ENCODE data around the gene TXNDC2. TPM values are rescaled to one million over a fixed set of nuclear protein-coding genes. Genes with fewer than 3 reads are reported as not detected.

TXNDC2 gene
- total RNA-seq, 1 experiment from 2014 or later: not detected

- Mint-ChIP-seq H3K27ac (ENCODE audit: unreplicated experiment) (peak overlapping the region; percentile 72), H3K4me1 (ENCODE audit: low read depth, unreplicated experiment) (peaks cover 14% of the 10 kb centered on the region)
- peak overlapping the region; percentile 97; the same call in 1 of the 2 replicates for H3K4me3 ChIP-seq (ENCODE audit: low read depth, low read length)
These were observed 30.4 kb downstream of the TXNDC2 start for GRCh38 chr18:9916077-9916639.

GRCh38 chr18:9916808-9917207 is 31.0 kb downstream of the TXNDC2 start:
- ChIA-PET CTCF (no interaction called here), POLR2A (no interaction called here)
- intact Hi-C loops (cut with micrococcal nuclease; ENCODE audit: unreplicated experiment): no loop called here
- no peak overlapping the region for H3K27ac Mint-ChIP-seq (ENCODE audit: unreplicated experiment)
- Histone ChIP-seq H3K4me3 (ENCODE audit: low read depth, low read length) (no peak overlapping the region), H3K9me3 (no peaks in the 10 kb centered on the region), H3K27me3 (replicated peaks; ENCODE audit: control insufficient read depth, insufficient read depth, low read length) (no peaks in the 10 kb centered on the region), H3K4me1 (peaks cover 14% of the 10 kb centered on the region), H3K36me3 (ENCODE audit: control insufficient read depth, insufficient read depth, low read length) (no peaks in the 10 kb centered on the region)
- DNase-seq: no peak
- peaks cover 14% of the 10 kb centered on the region for H3K4me1 Mint-ChIP-seq (ENCODE audit: low read depth, unreplicated experiment)
- BruUV-seq (replicated peaks): no TSS peak
- H3K27me3 Mint-ChIP-seq (ENCODE audit: insufficient read depth, unreplicated experiment): no peaks in the 10 kb centered on the region
- TF ChIP-seq CTCF (IDR thresholded peaks at IDR 0.05; ENCODE audit: insufficient read depth in 1 of 2, low read depth in 1 of 2, low read length in 1 of 2, severe bottlenecking in 1 of 2, unreplicated experiment in 1 of 2): no peak
- no peaks in the 10 kb centered on the region for H3K9me3 Mint-ChIP-seq (ENCODE audit: unreplicated experiment)
- H3K4me3 Mint-ChIP-seq (ENCODE audit: unreplicated experiment): no peak overlapping the region
- H3K36me3 Mint-ChIP-seq (ENCODE audit: insufficient read depth, unreplicated experiment): no peaks in the 10 kb centered on the region

More at GRCh38 chr18:9916077-9916639, 30.4 kb downstream of the TXNDC2 start:
- H3K4me3 Mint-ChIP-seq (ENCODE audit: unreplicated experiment): peak overlapping the region; percentile 87
- ChIA-PET POLR2A (no interaction called here), CTCF (no interaction called here)
- intact Hi-C loops (cut with micrococcal nuclease; ENCODE audit: unreplicated experiment): no loop called here
- Histone ChIP-seq H3K4me1 (peaks cover 14% of the 10 kb centered on the region), H3K9me3 (no peaks in the 10 kb centered on the region), H3K36me3 (ENCODE audit: control insufficient read depth, insufficient read depth, low read length) (no peaks in the 10 kb centered on the region), H3K27me3 (replicated peaks; ENCODE audit: control insufficient read depth, insufficient read depth, low read length) (no peaks in the 10 kb centered on the region)
- BruUV-seq (replicated peaks): no TSS peak
- no peaks in the 10 kb centered on the region for H3K36me3 Mint-ChIP-seq (ENCODE audit: insufficient read depth, unreplicated experiment)
- no peaks in the 10 kb centered on the region for H3K27me3 Mint-ChIP-seq (ENCODE audit: insufficient read depth, unreplicated experiment)
- no peaks in the 10 kb centered on the region for H3K9me3 Mint-ChIP-seq (ENCODE audit: unreplicated experiment)
- DNase-seq: no peak
- TF ChIP-seq CTCF (IDR thresholded peaks at IDR 0.05; ENCODE audit: insufficient read depth in 1 of 2, low read depth in 1 of 2, low read length in 1 of 2, severe bottlenecking in 1 of 2, unreplicated experiment in 1 of 2): no peak

GRCh38 chr18:9918016-9918680 is 32.4 kb downstream of the TXNDC2 start:
- ChIA-PET CTCF (no interaction called here), POLR2A (no interaction called here)
- H3K4me3 ChIP-seq (ENCODE audit: low read depth, low read length): no peak overlapping the region
- Mint-ChIP-seq H3K27ac (ENCODE audit: unreplicated experiment) (no peak overlapping the region), H3K9me3 (ENCODE audit: unreplicated experiment) (no peaks in the 10 kb centered on the region), H3K4me3 (ENCODE audit: unreplicated experiment) (no peak overlapping the region), H3K27me3 (ENCODE audit: insufficient read depth, unreplicated experiment) (no peaks in the 10 kb centered on the region), H3K36me3 (ENCODE audit: insufficient read depth, unreplicated experiment) (no peaks in the 10 kb centered on the region), H3K4me1 (ENCODE audit: low read depth, unreplicated experiment) (peaks cover 14% of the 10 kb centered on the region)
- H3K27me3 ChIP-seq (replicated peaks; ENCODE audit: control insufficient read depth, insufficient read depth, low read length): no peaks in the 10 kb centered on the region
- H3K9me3 ChIP-seq: no peaks in the 10 kb centered on the region
- BruUV-seq (replicated peaks): no TSS peak
- no peaks in the 10 kb centered on the region for H3K36me3 ChIP-seq (ENCODE audit: control insufficient read depth, insufficient read depth, low read length)
- TF ChIP-seq CTCF (IDR thresholded peaks at IDR 0.05; ENCODE audit: insufficient read depth in 1 of 2, low read depth in 1 of 2, low read length in 1 of 2, severe bottlenecking in 1 of 2, unreplicated experiment in 1 of 2): no peak
- no peak for DNase-seq
- H3K4me1 ChIP-seq: peaks cover 14% of the 10 kb centered on the region
- intact Hi-C loops (cut with micrococcal nuclease; ENCODE audit: unreplicated experiment): no loop called here
